H9 (cell line): ENCODE data around the gene COL4A1. TPM values are rescaled to one million over a fixed set of nuclear protein-coding genes. Genes with fewer than 3 reads are reported as not detected.

Experiments
- DNase-seq: peaks from one replicate; pipeline ENCODE4 v3.0.0-alpha.2; 2017
- H2AFZ ChIP-seq: one replicate; pipeline ENCODE4 v1.6.1; 2013; ENCODE audit warnings: mild to moderate bottlenecking, low read length, control low read depth, moderate library complexity
- H2AK5ac ChIP-seq: 2 replicates; pipeline ENCODE4 v1.6.1; 2013; ENCODE audit warnings: low read length, control low read depth, mixed read lengths; ENCODE audit not compliant: insufficient read length
- H2BK120ac ChIP-seq: one replicate; pipeline ENCODE4 v1.6.1; 2013; ENCODE audit warnings: low read depth, mild to moderate bottlenecking, low read length, control low read depth, inconsistent platforms; ENCODE audit not compliant: poor library complexity, severe bottlenecking
- H2BK12ac ChIP-seq: 2 replicates; pipeline ENCODE4 v1.6.1; 2013; ENCODE audit warnings: low read length, control low read depth, mixed read lengths, low read depth; ENCODE audit not compliant: insufficient read length
- H2BK15ac ChIP-seq: 2 replicates; pipeline ENCODE4 v1.6.1; 2013; ENCODE audit warnings: low read depth, low read length, control low read depth
- H2BK20ac ChIP-seq: one replicate; pipeline ENCODE4 v1.6.1; 2013; ENCODE audit warnings: low read depth, mild to moderate bottlenecking, low read length, control low read depth, inconsistent platforms; ENCODE audit not compliant: poor library complexity, severe bottlenecking
- H2BK5ac ChIP-seq: 2 replicates; pipeline ENCODE4 v1.6.1; 2013; ENCODE audit warnings: low read length, control low read depth, mixed read lengths; ENCODE audit not compliant: insufficient read length
- H3K14ac ChIP-seq: 2 replicates; pipeline ENCODE4 v1.6.1; 2013; ENCODE audit warnings: low read length, control low read depth; ENCODE audit not compliant: insufficient read depth
- H3K18ac ChIP-seq: 2 replicates; pipeline ENCODE4 v1.6.1; 2013; ENCODE audit warnings: low read depth, mild to moderate bottlenecking, mixed read lengths, low read length, control low read depth; ENCODE audit not compliant: insufficient read length
- H3K23ac ChIP-seq: 2 replicates; pipeline ENCODE4 v1.6.1; 2013; ENCODE audit warnings: low read length, control low read depth, mixed read lengths, low read depth; ENCODE audit not compliant: insufficient read length
- H3K23me2 ChIP-seq: 2 replicates; pipeline ENCODE4 v1.6.1; 2013; ENCODE audit warnings: low read depth, mild to moderate bottlenecking, mixed read lengths, low read length, control low read depth; ENCODE audit not compliant: insufficient read length, poor library complexity, severe bottlenecking
- H3K27ac ChIP-seq: 2 replicates; pipeline ENCODE4 v1.5.1; 2013; ENCODE audit warnings: low read length, control low read depth, mixed read lengths, low read depth; ENCODE audit not compliant: insufficient read length
- H3K27me3 ChIP-seq: 2 replicates; pipeline ENCODE4 v1.6.1; 2013; ENCODE audit warnings: low read length, control low read depth, inconsistent platforms; ENCODE audit not compliant: insufficient read depth
- H3K4ac ChIP-seq: 2 replicates; pipeline ENCODE4 v1.6.1; 2013; ENCODE audit warnings: low read depth, mild to moderate bottlenecking, control low read depth, inconsistent platforms, low read length, moderate library complexity
- H3K4me1 ChIP-seq: 2 replicates; pipeline ENCODE4 v1.6.1; 2013; ENCODE audit warnings: low read length, control low read depth, inconsistent platforms; ENCODE audit not compliant: insufficient read depth
- H3K4me2 ChIP-seq: 2 replicates; pipeline ENCODE4 v1.6.1; 2013; ENCODE audit warnings: low read length, control low read depth, mixed read lengths; ENCODE audit not compliant: insufficient read length, insufficient read depth
- H3K56ac ChIP-seq: 2 replicates; pipeline ENCODE4 v1.6.1; 2013; ENCODE audit warnings: low read depth, mild to moderate bottlenecking, mixed read lengths, low read length, control low read depth; ENCODE audit not compliant: insufficient read length
- H3K79me1 ChIP-seq: 2 replicates; pipeline ENCODE4 v1.6.1; 2013; ENCODE audit warnings: low read depth, mild to moderate bottlenecking, moderate library complexity, low read length, control low read depth, inconsistent platforms; ENCODE audit not compliant: insufficient read depth, poor library complexity, severe bottlenecking
- H3K79me2 ChIP-seq: 2 replicates; pipeline ENCODE4 v1.6.1; 2013; ENCODE audit warnings: low read length, control low read depth, inconsistent platforms; ENCODE audit not compliant: insufficient read depth
- H3K9ac ChIP-seq: 2 replicates; pipeline ENCODE4 v1.6.1; 2013; ENCODE audit warnings: low read length, control low read depth, mixed read lengths; ENCODE audit not compliant: insufficient read length; ENCODE audit errors: extremely low read depth
- H3K9me3 ChIP-seq: one replicate; pipeline ENCODE4 v1.6.1; 2013; ENCODE audit warnings: low read depth, low read length, inconsistent platforms; ENCODE audit not compliant: control insufficient read depth
- H3T11ph ChIP-seq: one replicate; pipeline ENCODE4 v1.6.1; 2013; ENCODE audit warnings: mild to moderate bottlenecking, low read length, control low read depth, inconsistent platforms
- H4K20me1 ChIP-seq: one replicate; pipeline ENCODE4 v1.6.1; 2013; ENCODE audit not compliant: control insufficient read depth, insufficient read length, insufficient read depth
- H4K5ac ChIP-seq: 2 replicates; pipeline ENCODE4 v1.6.1; 2013; ENCODE audit warnings: low read depth, mild to moderate bottlenecking, mixed read lengths, low read length, control low read depth; ENCODE audit not compliant: insufficient read length
- H4K8ac ChIP-seq: replicated peaks from 2 replicates; pipeline ENCODE4 v1.6.1; 2013; ENCODE audit warnings: low read length, control low read depth, mixed read lengths, low read depth; ENCODE audit not compliant: insufficient read length
- H4K91ac ChIP-seq: 2 replicates; pipeline ENCODE4 v1.6.1; 2013; ENCODE audit warnings: low read depth, mild to moderate bottlenecking, moderate library complexity, mixed read lengths, low read length, control low read depth; ENCODE audit not compliant: insufficient read length
- H3K27ac Mint-ChIP-seq, 3 experiments: 2 replicates in 2 of 3; 3 replicates in 1 of 3; pipeline ENCODE4 v1.8.0; 2020 to 2021; ENCODE audit warnings: mixed read lengths in 3 of 3, mild to moderate bottlenecking in 1 of 3, moderate library complexity in 1 of 3
- H3K27me3 Mint-ChIP-seq: 2 replicates; pipeline ENCODE4 v1.8.0; 2021; ENCODE audit warnings: low read depth, mild to moderate bottlenecking, moderate library complexity, mixed read lengths
- H3K36me3 Mint-ChIP-seq, 3 experiments: 2 replicates in 2 of 3; 3 replicates in 1 of 3; pipeline ENCODE4 v1.8.0; 2020 to 2021; ENCODE audit warnings: low read depth in 3 of 3, mixed read lengths in 3 of 3; ENCODE audit not compliant: insufficient read depth in 1 of 3
- H3K4me1 Mint-ChIP-seq, 2 experiments: 2 replicates each; pipeline ENCODE4 v1.8.0; 2020; ENCODE audit warnings: mixed read lengths in 2 of 2
- H3K4me3 Mint-ChIP-seq, 2 experiments: 2 replicates in 1 of 2; 3 replicates in 1 of 2; pipeline ENCODE4 v1.8.0; 2020 to 2021; ENCODE audit warnings: mild to moderate bottlenecking in 2 of 2, mixed read lengths in 2 of 2, moderate library complexity in 1 of 2
- H3K9me3 Mint-ChIP-seq, 2 experiments: 2 replicates in 1 of 2; 3 replicates in 1 of 2; pipeline ENCODE4 v1.8.0; 2020; ENCODE audit warnings: mild to moderate bottlenecking in 2 of 2, mixed read lengths in 2 of 2, moderate library complexity in 1 of 2
- WGBS: extraction: QIAGEN DNeasy Blood & Tissue Kit; methylation state at CpG from one replicate; pipeline ENCODE4 v1.1.7; 2013; ENCODE audit warnings: missing lambda C conversion rate, low lambda C conversion rate, mixed read lengths; ENCODE audit not compliant: insufficient read length; ENCODE audit errors: extremely low coverage; 5-methylcytosine and 5-hydroxymethylcytosine counted together
- total RNA-seq: library from RNA; stranded (reverse); gene quantifications from 2 replicates; pipeline ENCODE4 v1.2.1, GENCODE V29; 2021
- TF ChIP-seq, protein P1 (sequence below): fragments of 200-600 bp; sonication (generic); conservative IDR thresholded peaks from 3 replicates; pipeline ENCODE4 v1.8.0; 2021; ENCODE audit warnings: antibody characterized with exemption, mild to moderate bottlenecking

COL4A1 gene
- total RNA-seq, 1 experiment from 2014 or later, result 73.1 TPM

GRCh38 chr13:110239280-110240125, 67.5 kb downstream of the COL4A1 start:
- H3K36me3 Mint-ChIP-seq, result no peaks in the 10 kb centered on the region
- no peak overlapping the region for H4K5ac ChIP-seq
- no peak for DNase-seq
- H3K14ac ChIP-seq, result no peak overlapping the region
- no peak overlapping the region for H2BK20ac ChIP-seq
- H3K79me1 ChIP-seq, result no peaks in the 10 kb centered on the region
- no peak overlapping the region for H3K4ac ChIP-seq
- no peak overlapping the region for H3K4me3 Mint-ChIP-seq
- H2BK5ac ChIP-seq, result no peak overlapping the region
- no peaks in the 10 kb centered on the region for H3K9me3 Mint-ChIP-seq
- no peaks in the 10 kb centered on the region for H3K27me3 Mint-ChIP-seq
- H3K9ac ChIP-seq, result no peak overlapping the region
- H2AFZ ChIP-seq, result no peak overlapping the region
- H3K18ac ChIP-seq, result no peak overlapping the region
- H3K4me2 ChIP-seq, result no peak overlapping the region
- no peaks in the 10 kb centered on the region for H3K27me3 ChIP-seq
- H3K4me1 ChIP-seq, result no peaks in the 10 kb centered on the region
- no peak overlapping the region for H3T11ph ChIP-seq
- H2BK15ac ChIP-seq, result no peak overlapping the region
- no peak overlapping the region for H3K56ac ChIP-seq
- H3K23me2 ChIP-seq, result no peaks in the 10 kb centered on the region
- no peak overlapping the region for H3K27ac ChIP-seq
- H3K4me1 Mint-ChIP-seq, result peaks cover 10% of the 10 kb centered on the region in 2 experiments
- no peak overlapping the region for H2BK12ac ChIP-seq
- no peak overlapping the region for H2BK120ac ChIP-seq
- no peaks in the 10 kb centered on the region for H4K20me1 ChIP-seq
- H3K27ac Mint-ChIP-seq, result no peak overlapping the region
- no peak overlapping the region for H3K23ac ChIP-seq
- no peak overlapping the region for H4K91ac ChIP-seq
- WGBS, result no CpG with 5 or more reads among the region's 5 CpGs
- H3K9me3 ChIP-seq, result no peaks in the 10 kb centered on the region
- H3K79me2 ChIP-seq, result no peaks in the 10 kb centered on the region
- no peak overlapping the region for H4K8ac ChIP-seq
- no peak overlapping the region for H2AK5ac ChIP-seq
- TF ChIP-seq, protein P1, sequence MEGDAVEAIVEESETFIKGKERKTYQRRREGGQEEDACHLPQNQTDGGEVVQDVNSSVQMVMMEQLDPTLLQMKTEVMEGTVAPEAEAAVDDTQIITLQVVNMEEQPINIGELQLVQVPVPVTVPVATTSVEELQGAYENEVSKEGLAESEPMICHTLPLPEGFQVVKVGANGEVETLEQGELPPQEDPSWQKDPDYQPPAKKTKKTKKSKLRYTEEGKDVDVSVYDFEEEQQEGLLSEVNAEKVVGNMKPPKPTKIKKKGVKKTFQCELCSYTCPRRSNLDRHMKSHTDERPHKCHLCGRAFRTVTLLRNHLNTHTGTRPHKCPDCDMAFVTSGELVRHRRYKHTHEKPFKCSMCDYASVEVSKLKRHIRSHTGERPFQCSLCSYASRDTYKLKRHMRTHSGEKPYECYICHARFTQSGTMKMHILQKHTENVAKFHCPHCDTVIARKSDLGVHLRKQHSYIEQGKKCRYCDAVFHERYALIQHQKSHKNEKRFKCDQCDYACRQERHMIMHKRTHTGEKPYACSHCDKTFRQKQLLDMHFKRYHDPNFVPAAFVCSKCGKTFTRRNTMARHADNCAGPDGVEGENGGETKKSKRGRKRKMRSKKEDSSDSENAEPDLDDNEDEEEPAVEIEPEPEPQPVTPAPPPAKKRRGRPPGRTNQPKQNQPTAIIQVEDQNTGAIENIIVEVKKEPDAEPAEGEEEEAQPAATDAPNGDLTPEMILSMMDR, result peak; percentile 15; the same call in 1 of the 3 replicates
